ENCODE results near the gene AGFG2.
"Not testable (repeated sequence)": the region's sequence is repeated elsewhere in the genome, so short reads cannot be mapped to it uniquely, and the experiment has no call there.

Gene AGFG2

GRCh38 chr7:100538654-100539435, at the start of gene AGFG2:
TSS of gene AGFG2 (plus strand) at chr7:100539203. CDS start at chr7:100539347, 144 bp downstream.
- peak; percentile 99 for DNase-seq (ENCODE audit: low read depth in 2 of 2)

GRCh38 chr7:100489824-100490223, 49.2 kb upstream of the AGFG2 start:
- DNase-seq (ENCODE audit: low read depth in 2 of 2), result peak; percentile 89 to 91

GRCh38 chr7:100490483-100491191, 48.4 kb upstream of the AGFG2 start:
- no peak for DNase-seq (ENCODE audit: low read depth in 2 of 2)

GRCh38 chr7:100491192-100491578, 47.8 kb upstream of the AGFG2 start:
- no peak for DNase-seq (ENCODE audit: low read depth in 2 of 2)

GRCh38 chr7:100492738-100493475, 46.1 kb upstream of the AGFG2 start:
- DNase-seq (ENCODE audit: low read depth in 2 of 2), result no peak

- no peak for DNase-seq (ENCODE audit: low read depth in 2 of 2)
Measured at GRCh38 chr7:100493476-100494264, 45.3 kb upstream of the AGFG2 start.

- no peak for DNase-seq (ENCODE audit: low read depth in 2 of 2)
Measured at GRCh38 chr7:100496509-100496908, 42.5 kb upstream of the AGFG2 start.

- DNase-seq (ENCODE audit: low read depth in 2 of 2), result not testable (repeated sequence)
Measured at GRCh38 chr7:100500743-100501142, 38.3 kb upstream of the AGFG2 start.

- DNase-seq (ENCODE audit: low read depth in 2 of 2), result not testable (repeated sequence)
Measured at GRCh38 chr7:100504031-100504430, 35.0 kb upstream of the AGFG2 start.

GRCh38 chr7:100504887-100505611, 34.0 kb upstream of the AGFG2 start:
- no peak for DNase-seq (ENCODE audit: low read depth in 2 of 2)

GRCh38 chr7:100506356-100506923, 32.6 kb upstream of the AGFG2 start:
- no peak for DNase-seq (ENCODE audit: low read depth in 2 of 2)

- peak; percentile 82 to 83 for DNase-seq (ENCODE audit: low read depth in 2 of 2)
Measured at GRCh38 chr7:100509231-100509630, 29.8 kb upstream of the AGFG2 start.

- no peak for DNase-seq (ENCODE audit: low read depth in 2 of 2)
Measured at GRCh38 chr7:100510437-100511239, 28.4 kb upstream of the AGFG2 start.

- DNase-seq (ENCODE audit: low read depth in 2 of 2), result no peak
Measured at GRCh38 chr7:100513212-100513810, 25.7 kb upstream of the AGFG2 start.

GRCh38 chr7:100515072-100515532, 23.9 kb upstream of the AGFG2 start:
- peak; percentile 89 to 90 for DNase-seq (ENCODE audit: low read depth in 2 of 2)

- DNase-seq (ENCODE audit: low read depth in 2 of 2), result peak; percentile 98
Measured at GRCh38 chr7:100516135-100516812, 22.7 kb upstream of the AGFG2 start.

GRCh38 chr7:100517305-100517704, 21.7 kb upstream of the AGFG2 start:
- DNase-seq (ENCODE audit: low read depth in 2 of 2), result no peak

GRCh38 chr7:100519580-100519979, 19.4 kb upstream of the AGFG2 start:
- DNase-seq (ENCODE audit: low read depth in 2 of 2), result no peak

GRCh38 chr7:100520138-100520537, 18.9 kb upstream of the AGFG2 start:
- no peak for DNase-seq (ENCODE audit: low read depth in 2 of 2)
